HG02981 (cell line): ENCODE data around the gene NIP7.

Source experiments
- ATAC-seq: cut with Tn5 transposase; IDR thresholded peaks from one replicate; pipeline ENCODE4 v1.9.1; 2021; ENCODE audit warnings: mild to moderate bottlenecking, moderate library complexity; ENCODE audit not compliant: unreplicated experiment

NIP7 gene

DNA sequence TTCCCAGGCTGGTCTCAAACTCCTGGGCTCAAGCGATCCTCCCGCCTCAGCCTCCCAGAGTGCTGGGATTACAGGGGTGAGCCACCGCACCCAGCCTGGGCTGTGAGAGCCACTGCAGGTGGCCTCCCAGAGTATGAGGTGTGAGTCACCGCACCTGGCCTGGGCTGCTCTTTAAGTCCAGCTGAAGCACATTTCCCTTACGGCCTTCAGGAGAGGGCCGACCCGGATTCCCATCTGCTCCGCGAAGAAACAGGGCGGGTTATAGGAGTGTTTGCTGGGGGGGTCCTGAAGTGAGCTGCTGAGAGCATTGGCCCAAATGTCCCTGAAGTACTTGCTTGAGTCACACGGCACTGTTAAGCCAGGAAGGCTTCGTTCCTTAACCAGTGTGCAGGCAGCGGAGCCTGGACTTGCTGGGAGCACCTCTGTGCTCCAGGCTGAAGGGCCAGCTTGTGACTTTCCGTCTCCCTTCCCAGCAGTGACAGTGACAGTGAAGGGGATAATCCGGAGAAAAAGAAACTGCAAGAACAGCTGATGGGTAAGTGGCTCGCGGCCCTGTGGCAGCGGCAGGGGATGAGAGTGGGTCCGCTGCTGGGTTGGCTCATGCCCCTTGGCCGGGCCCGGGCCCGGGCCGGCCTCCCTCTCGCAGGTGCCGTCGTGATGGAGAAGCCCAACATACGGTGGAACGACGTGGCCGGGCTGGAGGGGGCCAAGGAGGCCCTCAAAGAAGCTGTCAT lies 21.2 kb upstream of the NIP7 start:
- ATAC-seq: no peak

DNA sequence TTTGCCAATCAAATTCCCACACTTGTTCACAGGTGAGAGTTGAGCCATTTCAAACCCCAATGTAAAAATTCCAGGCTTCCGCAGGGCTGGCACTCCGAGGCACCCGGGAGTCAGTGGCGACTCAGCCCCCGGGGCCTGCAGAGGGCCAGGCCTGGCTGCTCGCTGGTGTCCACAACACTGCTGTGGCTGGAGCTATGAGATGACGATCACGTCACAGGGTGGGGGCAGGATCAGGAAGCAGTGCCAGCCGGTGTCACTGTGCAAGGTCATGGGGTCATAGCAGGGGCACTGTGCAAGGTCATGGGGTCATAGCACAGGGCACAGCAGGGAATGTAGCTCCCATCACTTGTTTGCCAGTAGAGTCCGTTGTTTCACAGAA lies 20.7 kb upstream of the NIP7 start:
- ATAC-seq: no peak

DNA sequence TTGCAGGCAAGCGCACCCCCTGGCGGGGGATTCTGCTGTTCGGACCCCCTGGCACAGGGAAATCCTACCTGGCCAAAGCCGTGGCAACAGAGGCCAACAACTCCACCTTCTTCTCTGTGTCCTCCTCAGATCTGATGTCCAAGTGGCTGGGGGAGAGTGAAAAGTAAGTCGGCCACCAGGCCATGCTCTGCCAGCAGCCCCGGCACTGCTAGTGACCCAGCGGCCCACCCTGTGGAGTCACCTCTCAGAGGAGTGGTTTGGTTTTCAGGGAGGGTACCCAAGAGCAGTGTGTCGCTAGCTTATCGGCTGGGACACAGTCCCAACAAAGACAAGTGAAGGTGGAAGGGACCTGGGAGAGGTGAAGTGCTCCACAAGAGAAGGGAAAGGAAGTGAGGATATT lies 20.2 kb upstream of the NIP7 start:
- no peak for ATAC-seq

DNA sequence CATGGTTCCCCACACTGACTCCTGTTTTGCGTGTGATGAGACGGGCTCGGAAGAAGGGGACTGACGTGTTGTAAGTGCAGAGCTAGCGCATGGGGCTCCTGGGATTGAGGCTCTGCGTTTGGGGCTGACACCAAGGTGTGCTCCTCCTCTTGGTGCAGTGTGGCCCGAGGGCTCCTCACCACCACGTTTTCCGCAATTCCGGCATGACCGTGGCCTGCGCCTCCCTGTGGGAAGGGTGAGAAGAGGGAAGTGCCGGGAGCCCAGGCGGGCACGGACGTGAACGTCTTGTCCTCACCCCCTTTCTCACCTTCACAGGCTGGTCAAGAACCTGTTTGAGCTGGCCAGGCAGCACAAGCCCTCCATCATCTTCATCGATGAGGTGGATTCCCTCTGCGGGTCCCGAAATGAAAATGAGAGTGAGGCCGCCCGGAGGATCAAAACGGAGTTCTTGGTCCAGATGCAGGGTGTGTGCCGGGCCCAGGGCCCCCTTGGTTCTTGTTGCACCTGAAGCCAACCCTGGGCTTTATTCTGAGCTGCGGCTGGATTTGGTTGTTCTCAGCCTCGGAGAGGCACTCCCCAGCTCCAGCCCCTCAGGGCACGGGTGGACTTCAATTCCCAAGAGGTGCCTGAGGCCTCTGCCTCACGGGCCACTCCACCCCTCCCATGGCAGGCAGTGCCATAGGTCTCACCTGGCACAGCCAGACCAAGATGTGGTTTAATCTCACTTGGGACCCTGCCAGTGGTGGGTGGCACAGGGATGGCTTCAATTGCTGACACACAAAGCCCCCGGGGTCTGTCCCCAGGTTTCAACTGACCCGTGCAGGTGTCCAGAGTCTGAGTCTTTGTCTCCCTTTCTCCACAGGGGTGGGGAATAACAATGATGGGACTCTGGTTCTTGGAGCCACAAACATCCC lies 19.5 kb upstream of the NIP7 start:
- no peak for ATAC-seq

DNA sequence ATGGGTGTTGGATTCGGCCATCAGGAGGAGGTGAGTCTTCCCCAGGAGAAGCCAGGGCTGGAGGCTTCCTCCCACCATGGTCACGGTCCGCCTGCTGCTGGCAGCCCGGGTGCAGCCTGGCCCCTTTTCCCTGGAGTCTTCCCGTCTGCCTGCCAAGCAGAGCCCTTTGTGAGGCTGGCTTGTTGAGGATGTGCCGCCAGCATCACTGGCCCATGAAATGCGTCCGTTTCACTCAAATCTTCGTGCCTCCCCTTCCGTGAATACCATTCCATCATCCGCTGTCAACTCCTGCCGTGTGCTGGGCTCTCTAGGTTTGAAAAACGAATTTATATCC lies 18.9 kb upstream of the NIP7 start:
- ATAC-seq: no peak

DNA sequence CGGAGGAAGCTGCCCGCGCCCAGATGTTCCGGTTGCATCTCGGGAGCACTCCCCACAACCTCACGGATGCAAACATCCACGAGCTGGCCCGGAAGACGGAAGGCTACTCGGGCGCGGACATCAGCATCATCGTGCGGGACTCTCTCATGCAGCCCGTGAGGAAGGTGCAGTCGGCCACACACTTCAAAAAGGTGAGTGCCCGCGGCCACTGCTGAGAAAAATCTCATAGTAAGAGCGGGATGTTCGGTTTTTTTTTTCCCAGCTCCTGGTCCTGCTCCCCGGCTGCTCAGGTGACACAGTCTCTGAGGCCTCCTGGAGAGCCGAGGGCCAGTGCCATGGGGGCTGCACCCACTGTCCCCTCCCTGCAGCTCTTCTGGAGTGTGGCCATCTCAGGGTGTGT lies 18.5 kb upstream of the NIP7 start:
- ATAC-seq: no peak

DNA sequence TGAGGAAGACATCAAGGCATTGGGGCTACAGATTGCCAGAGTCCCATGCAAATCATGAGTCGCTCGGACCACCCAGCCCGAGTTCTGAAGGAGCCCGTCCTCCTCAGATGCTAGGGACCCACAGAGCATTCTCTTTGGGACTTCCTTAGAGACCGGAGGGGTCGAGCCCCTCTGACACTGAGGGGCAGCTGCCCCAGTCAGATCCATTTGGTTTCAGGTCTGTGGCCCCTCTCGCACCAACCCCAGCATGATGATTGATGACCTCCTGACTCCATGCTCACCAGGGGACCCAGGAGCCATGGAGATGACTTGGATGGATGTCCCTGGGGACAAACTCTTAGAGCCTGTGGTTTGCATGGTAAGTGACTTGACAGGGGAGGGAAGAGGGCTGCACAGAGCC lies 17.2 kb upstream of the NIP7 start:
- no peak for ATAC-seq

DNA sequence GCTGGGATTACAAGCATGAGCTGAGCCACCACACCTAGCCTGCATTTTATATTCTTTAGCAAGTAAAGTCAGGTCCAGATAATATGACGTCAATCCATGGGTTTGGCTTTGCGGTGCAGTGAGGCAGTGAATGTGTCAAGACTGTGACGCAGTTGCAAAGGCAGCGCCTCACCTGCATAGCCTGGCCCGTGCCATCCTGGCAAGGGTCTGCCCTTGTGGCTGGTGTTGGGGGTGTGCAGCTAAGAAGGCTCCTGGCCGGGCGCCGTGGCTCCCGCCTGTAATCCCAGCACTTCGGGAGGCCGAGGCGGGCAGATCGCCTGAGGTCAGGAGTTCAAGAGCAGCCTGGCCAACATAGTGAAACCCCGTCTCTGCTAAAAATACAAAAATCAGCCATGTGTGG lies 16.2 kb upstream of the NIP7 start:
- no peak for ATAC-seq

DNA sequence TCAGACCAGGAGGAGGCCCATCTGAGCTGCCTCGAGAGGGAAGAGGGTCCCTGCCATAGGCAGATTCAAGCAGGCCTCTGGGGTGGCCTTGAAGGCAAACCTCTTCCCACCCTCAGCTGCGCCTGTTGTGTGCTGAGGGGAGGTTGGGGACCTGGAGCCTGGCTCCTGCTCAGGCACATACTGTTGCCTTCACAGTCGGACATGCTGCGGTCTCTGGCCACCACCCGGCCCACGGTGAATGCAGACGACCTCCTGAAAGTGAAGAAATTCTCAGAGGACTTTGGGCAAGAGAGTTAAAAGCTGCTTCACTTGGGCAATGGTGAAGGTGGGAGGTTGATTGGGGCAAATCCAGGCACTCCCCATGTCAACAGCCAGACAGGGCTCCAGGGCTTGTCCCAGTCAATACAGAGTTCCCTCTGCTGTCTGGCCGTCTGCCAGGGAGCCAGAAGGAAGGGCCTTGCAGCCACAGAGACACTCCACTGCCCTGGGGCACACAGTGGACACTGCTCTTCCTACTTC lies 15.5 kb upstream of the NIP7 start:
- ATAC-seq: no peak

DNA sequence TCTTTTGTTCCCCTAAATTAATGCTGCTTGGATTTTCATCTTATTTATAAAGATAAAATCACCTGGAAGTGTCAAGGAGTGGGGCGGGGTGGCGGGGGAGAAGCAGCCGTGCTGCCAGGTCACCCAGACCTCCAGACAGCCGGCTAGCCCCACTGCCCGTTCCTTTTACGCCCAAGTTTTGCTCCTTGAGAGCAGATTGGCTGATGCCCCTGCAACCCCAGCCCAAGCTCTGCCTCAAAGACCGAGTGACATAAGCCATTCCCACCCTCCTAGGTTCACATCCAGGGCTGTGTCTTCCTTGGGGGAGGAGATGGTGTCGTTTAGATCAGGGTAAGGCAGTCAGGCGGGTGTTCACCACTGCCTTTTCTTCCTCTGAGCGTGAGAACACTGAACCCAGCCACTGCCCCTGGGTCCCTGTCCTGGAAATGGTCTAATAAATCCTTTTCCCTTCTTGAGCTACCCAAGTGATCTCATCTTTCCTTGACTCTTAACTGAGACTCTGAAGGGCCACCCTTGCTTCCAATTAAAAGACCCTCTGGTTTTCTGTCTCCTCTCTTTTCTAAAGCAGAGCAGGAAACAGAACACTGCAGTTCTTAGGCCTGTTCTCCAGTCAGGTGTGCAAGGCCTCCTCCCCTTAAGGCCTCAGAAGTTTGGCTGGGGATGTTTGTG lies 14.9 kb upstream of the NIP7 start:
- ATAC-seq: no peak

DNA sequence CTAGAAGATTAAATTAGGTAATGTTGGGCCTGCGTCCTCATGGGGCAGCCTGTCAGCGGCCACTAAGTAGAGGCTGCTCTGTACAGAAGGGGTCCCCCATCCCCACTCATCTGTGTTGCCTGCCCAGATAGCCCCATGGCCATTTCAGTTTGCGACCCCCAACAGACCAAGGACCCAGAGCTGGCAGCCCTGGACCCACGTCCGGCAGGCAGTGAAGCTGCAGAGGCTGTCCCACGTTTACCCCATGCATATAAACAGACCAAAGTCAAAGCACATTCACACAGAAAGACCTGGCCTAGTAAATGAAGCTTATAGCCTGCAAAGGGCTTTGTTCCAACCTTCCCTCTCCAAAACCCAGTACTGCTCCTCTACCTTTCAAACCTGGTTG lies 13.8 kb upstream of the NIP7 start:
- ATAC-seq: no peak

DNA sequence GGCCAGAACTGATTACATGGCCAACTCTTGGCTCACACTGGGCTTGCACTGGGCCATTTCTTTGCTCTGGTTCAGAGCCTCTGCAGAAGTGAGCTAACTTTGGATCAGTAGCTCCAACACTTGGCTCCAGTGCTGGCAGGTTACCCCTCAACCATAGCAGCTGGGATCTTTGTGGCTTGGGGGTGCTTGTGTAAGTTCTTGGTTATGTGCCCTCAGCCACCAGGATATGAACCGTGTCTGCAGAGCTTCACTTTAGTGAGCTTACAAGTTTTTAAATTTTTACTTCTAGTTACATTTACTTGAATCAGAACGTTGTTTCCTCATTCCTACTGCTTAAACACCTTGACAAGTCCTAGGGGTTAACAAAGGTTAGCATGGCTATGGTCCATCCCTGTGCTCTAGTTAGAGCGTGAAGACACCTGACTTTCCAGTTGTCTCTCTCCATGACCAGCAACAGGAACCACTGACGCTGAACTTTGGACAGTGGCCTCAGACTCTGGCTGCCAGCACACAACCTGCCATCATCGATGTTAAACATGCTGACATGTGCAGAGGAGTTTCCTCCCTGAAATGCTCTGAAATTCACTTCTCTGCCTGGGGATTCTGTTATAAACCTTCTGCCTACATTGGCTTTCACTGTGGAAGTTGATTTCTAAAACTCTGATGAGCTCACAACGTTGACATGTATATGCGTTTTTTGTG lies 13.2 kb upstream of the NIP7 start:
- no peak for ATAC-seq

DNA sequence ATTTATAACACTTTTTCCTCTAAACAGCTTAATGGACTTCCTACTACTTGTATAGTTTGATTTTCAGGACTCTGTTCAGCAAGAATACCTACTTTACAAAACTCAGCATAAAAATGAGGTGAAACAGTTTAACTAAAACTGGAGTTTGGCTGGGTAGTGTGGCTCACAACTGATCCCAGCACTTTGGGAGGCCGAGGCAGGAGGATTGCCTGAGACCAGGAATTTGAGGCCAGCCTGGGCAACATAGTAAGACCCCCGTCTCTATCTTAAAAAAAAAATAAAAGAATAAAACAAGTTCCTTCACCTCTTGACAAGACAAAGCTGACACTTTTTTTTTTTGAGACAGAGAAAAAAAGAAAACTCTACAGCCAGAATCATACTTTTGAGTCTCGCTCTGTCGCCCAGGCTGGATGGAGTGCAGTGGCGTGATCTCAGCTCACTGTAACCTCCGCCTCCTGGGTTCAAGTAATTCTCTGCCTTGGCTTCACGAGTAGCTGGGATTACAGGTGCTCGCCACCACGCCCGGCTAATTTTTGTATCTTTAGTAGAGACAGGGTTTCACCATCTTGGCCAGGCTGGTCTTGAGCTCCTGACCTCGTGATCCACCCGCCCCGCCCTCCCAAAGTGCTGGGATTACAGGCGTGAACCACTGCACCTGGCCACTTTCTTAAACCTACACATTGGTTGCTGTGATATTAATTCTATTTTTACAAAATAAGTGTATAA lies 11.8 kb upstream of the NIP7 start:
- ATAC-seq: no peak

DNA sequence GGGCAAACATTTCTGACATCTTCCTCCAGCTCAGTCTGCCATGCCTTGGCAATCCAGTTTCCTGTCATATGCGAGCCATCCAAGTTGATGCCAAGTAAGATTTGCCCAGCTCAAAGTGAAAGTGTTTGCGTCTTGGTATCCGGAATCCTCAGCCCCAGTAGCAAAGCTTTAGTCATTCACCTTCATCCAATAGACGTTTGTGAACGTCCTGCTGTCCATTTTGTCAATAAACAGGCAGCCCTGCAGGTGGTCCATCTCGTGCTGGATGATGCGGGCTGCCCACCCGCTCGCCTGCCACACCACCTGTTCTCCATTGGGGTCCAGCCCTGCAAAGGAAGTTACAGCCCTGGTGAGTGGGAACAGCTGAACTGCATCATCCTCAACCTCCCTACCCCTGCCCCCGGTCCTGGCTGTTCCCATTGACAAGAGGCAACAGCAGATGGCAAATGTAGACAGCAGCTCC lies 10.7 kb upstream of the NIP7 start:
- no peak for ATAC-seq

DNA sequence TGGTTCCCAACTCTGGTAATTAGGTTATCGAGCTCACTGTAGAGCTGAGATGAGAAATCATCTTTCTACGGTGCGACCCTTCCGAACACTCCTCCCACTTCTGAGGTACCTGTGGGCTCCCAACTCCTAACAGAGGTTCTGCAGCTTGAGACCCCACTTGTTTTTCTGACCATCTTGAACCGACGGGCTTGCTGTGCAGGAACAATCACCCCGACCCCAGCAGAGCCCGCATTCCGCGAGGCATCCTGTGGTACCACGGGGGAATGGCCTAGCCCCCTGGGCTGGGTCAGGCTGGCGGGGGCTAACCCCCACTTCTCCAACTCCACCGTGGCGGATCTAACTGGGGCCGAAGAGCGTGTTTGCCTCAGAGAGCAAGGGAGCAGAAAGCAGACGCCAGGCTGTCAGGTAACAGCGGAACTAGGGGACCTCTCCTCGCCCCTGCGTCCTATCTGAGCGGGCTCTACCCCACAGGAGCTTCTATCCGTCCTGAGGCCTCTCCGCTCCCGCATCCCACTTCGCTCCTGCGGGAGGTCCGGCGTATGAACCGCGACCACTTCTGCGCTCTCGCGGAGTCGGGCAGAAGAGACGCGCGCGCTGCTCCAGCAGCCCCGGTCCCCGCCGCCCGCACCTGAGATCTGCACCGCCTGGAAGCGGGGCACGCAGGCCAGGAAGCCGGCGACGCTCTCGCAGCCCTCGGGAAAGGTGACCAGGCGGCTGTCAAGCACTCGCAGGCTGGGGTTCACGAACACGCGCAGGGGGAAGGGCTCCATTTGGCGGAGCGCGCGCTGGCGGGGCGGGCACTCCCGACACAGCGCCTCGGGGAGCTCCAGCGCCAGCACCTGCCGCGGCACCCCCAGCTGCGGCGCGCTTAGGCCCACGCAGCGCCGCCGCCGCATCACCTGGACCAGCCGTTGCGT lies 9.9 kb upstream of the NIP7 start:
- peak; percentile 27 for ATAC-seq

DNA sequence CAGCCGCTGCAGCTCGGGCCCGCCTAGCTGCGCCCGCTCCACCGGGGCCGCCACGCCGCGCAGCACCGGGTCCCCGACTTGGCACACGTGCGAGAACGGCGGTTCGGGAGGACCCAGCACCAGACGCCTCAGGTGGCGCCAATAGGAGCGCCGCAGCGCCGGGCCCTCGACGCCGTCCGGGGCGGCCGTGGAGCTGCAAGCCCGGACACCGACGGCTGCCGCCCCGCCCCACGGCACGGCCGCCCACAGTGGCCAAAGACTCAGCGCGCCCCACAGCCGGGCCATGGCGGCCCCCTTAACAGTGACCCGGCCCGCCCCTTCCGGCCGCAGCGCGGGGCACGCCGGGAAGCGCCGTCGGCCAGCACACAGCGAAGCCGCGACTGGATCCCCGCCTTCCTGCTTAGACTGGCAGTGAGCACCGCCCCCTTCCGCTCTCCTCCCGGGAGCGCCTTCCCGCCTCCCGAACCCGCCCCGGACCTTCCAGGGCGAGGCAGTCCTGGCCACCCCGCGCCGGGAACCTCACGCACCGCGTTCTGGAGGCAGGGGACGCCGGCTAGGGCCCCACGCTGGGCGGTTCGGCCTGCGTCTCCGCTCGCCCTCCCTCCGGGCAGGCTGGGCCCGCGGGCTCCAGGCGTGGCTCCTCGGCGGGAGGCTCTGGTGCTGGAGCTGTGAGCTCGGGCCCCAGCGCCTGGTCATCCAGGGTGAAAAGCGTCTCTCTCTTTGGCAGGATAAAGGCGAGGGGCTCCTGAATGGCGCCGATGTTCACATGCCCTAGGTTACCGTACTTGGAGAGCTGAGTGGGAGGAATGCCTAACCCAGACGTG lies 9.1 kb upstream of the NIP7 start, which contains the start of gene PDF:
TSS of gene PDF (minus strand) at position 303 of the 824 bp plus-strand sequence. CDS start at position 285, 18 bp downstream.
- ATAC-seq: peak; percentile 92

DNA sequence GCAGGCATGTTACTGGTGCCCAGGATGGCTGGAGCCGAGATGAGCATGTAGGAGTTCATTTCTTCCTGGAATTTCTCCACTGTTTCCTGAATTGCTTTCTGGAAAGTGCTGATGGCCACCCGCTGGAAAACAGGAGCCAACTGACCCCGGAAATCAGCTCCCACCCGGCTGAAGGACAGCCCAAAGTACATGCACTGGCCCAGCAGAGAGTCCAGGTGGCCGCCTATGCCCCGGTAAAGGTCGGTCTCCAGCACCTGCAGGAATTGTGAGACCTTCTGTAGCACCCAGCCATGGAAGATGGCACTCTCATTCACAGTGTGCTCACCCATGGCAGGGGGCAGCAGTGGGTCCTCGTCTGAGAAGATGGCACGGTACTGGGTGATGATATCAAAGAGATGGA lies 4.9 kb upstream of the NIP7 start:
- no peak for ATAC-seq

DNA sequence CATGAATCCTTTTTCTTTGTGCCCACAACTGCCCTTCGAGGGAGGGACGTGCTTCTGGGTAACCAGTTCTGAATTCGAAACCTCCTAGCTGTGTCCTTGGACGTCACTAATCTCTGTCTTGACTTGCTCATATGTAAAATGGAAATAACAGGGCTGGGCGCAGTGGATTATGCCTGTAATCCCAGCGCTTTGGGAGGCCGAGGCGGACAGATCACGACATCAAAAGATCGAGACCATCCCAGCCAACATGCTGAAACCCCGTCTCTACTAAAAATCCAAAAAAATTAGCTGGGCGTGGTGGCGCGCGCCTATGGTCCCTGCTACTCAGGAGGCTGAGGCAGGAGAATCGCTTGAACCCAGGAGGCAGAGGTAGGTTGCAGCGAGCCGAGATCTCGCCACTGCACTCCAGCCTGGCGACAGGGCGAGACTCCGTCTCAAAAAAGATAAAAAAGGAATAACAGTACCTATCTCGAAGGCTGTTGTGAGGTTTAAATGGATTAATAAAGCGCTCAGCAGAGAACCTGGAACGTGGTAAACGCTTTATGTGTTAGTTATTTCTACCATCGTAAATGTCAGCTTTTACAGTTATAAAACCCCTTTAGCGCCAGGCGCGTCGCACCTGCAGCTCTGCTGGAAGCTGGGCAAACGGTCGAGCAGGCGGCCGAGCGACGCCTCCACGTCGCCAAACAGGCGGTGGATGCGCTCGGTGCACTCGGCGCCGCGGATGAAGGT lies 849 bp upstream of the NIP7 start:
- ATAC-seq: no peak
